ENCODE measurements around the gene ADH4.

- TF ChIP-seq CTCF (IDR thresholded peaks at IDR 0.05; ENCODE audit: extremely low read depth in 1 of 2, insufficient read depth in 1 of 2, low read depth in 1 of 2, low read length in 2 of 2) (no peak), POLR2A (IDR thresholded peaks at IDR 0.05; ENCODE audit: low read depth, low read length) (no peak), POLR2AphosphoS5 (IDR thresholded peaks at IDR 0.05; ENCODE audit: insufficient read depth, low read depth, low read length) (no peak), JUN (IDR thresholded peaks at IDR 0.05; ENCODE audit: borderline replicate concordance, insufficient read depth, insufficient read length, low read depth) (no peak)
These were observed 7.9 kb upstream of the ADH4 start for GRCh38 chr4:99151995-99152394.
